Ovary (tissue), 3 donors: ENCODE results near the gene KIF14.

Experiments used
- CTCF ChIP-seq, 3 donors: fragments of 450-650 bp in 2 of 3; fragments of 200-600 bp in 1 of 3; IDR thresholded peaks; one replicate each; pipeline versions ENCODE4 v1.5.1 to v1.8.0; 2016 to 2022; ENCODE audit warnings: antibody characterized with exemption in 3 of 3, mild to moderate bottlenecking in 1 of 3
- EP300 ChIP-seq: sonication (generic); formaldehyde crosslinking; IDR thresholded peaks from one replicate; pipeline ENCODE4 v1.6.1; 2017; ENCODE audit warnings: antibody characterized with exemption
- POLR2A ChIP-seq: fragments of 450-650 bp; IDR thresholded peaks from one replicate; pipeline ENCODE4 v1.6.1; 2017; ENCODE audit warnings: antibody characterized with exemption, mild to moderate bottlenecking, moderate library complexity
- donor health status: DM: no; HTN: no; CAD: no.

- peak in 1 of 3 donors; percentile 59 for TF ChIP-seq CTCF (IDR thresholded peaks at IDR 0.05)
- TF ChIP-seq EP300: peak; percentile 76
- TF ChIP-seq POLR2A: peak; percentile 97
Measured at GRCh38 chr1:200669314-200670241, 49.0 kb upstream of the KIF14 start, which contains the start of gene DDX59.
